Endodermal cell (in vitro differentiated cells): Measurements from ENCODE around the gene UMAD1. TPM values are rescaled to one million over a fixed set of nuclear protein-coding genes. Genes with fewer than 3 reads are reported as not detected.

Experiments
- DNase-seq: peaks from one replicate; pipeline ENCODE4 v3.0.0-alpha.2; 2017
- H3K27ac ChIP-seq: 2 replicates; pipeline ENCODE4 v1.5.1; 2013; ENCODE audit warnings: mild to moderate bottlenecking, low read depth, low read length, moderate library complexity
- H3K27me3 ChIP-seq: 2 replicates; pipeline ENCODE4 v1.6.1; 2013; ENCODE audit warnings: mild to moderate bottlenecking, low read length, moderate library complexity; ENCODE audit not compliant: insufficient read depth, control insufficient read depth, poor library complexity, severe bottlenecking
- H3K36me3 ChIP-seq: 2 replicates; pipeline ENCODE4 v1.7.0; 2013; ENCODE audit warnings: mild to moderate bottlenecking, low read length, moderate library complexity; ENCODE audit not compliant: control insufficient read depth, insufficient read depth
- H3K4me1 ChIP-seq: one replicate; pipeline ENCODE4 v1.7.0; 2013; ENCODE audit warnings: low read length; ENCODE audit not compliant: control insufficient read depth, insufficient read depth
- H3K4me3 ChIP-seq: 2 replicates; pipeline ENCODE4 v1.5.1; 2013; ENCODE audit warnings: mild to moderate bottlenecking, low read length, moderate library complexity
- H3K9ac ChIP-seq: 2 replicates; pipeline ENCODE4 v1.6.1; 2013; ENCODE audit warnings: mild to moderate bottlenecking, low read length, moderate library complexity; ENCODE audit not compliant: poor library complexity, severe bottlenecking; ENCODE audit errors: extremely low read depth
- H3K9me3 ChIP-seq: 2 replicates; pipeline ENCODE4 v1.6.1; 2013; ENCODE audit warnings: mild to moderate bottlenecking, low read length, moderate library complexity; ENCODE audit not compliant: control insufficient read depth
- H3K27ac Mint-ChIP-seq: 2 replicates; pipeline ENCODE4 v1.8.0; 2020; ENCODE audit warnings: mixed read lengths
- H3K27me3 Mint-ChIP-seq: 2 replicates; pipeline ENCODE4 v1.8.0; 2021; ENCODE audit warnings: mild to moderate bottlenecking, mixed read lengths; ENCODE audit not compliant: insufficient read depth
- H3K36me3 Mint-ChIP-seq: 2 replicates; pipeline ENCODE4 v1.8.0; 2020; ENCODE audit warnings: low read depth, mixed read lengths
- H3K4me1 Mint-ChIP-seq: 2 replicates; pipeline ENCODE4 v1.8.0; 2020; ENCODE audit warnings: mixed read lengths
- H3K4me3 Mint-ChIP-seq: 2 replicates; pipeline ENCODE4 v1.8.0; 2020; ENCODE audit warnings: mild to moderate bottlenecking, moderate library complexity, mixed read lengths
- H3K9me3 Mint-ChIP-seq: 2 replicates; pipeline ENCODE4 v1.8.0; 2020; ENCODE audit warnings: mild to moderate bottlenecking, mixed read lengths
- CTCF ChIP-seq: fragments of 200-600 bp; sonication (generic); conservative IDR thresholded peaks from 2 replicates; pipeline ENCODE4 v1.5.0; 2021; ENCODE audit warnings: antibody characterized with exemption, mild to moderate bottlenecking
- WGBS, 2 experiments: methylation state at CpG; one replicate each; pipeline versions ENCODE4 v1.1.5 to v1.1.7; 2013; ENCODE audit warnings: missing lambda C conversion rate in 2 of 2, mixed read lengths in 1 of 2; ENCODE audit not compliant: insufficient coverage in 1 of 2, insufficient read length in 1 of 2; 5-methylcytosine and 5-hydroxymethylcytosine counted together
- total RNA-seq, 2 donors: library from RNA; stranded (reverse); fragmentation: NEBNext Ultra II Directional in 1 of 2; extraction: Animal tissue kit (Norgen Biotek cat#: 25700) in 1 of 2; gene quantifications; 2 replicates in 1 of 2; 3 replicates in 1 of 2; pipeline ENCODE4 v1.2.1, GENCODE V29; 2021

The UMAD1 gene
- total RNA-seq, 2 donors from 2014 or later = 9.7 to 10.3 TPM

GRCh38 chr7:7742223-7742622 is 101.7 kb downstream of the UMAD1 start:
- no peaks in the 10 kb centered on the region for H3K9me3 Mint-ChIP-seq
- H3K4me1 Mint-ChIP-seq = peaks cover 10% of the 10 kb centered on the region
- WGBS, 2 experiments = 93% methylated on average over 12 of the region's 12 CpGs; no CpG with 5 or more reads in 1 of the 2 experiments
- no peaks in the 10 kb centered on the region for H3K36me3 Mint-ChIP-seq
- Histone ChIP-seq H3K9ac (no peak overlapping the region), H3K4me3 (no peak overlapping the region), H3K27ac (no peak overlapping the region), H3K4me1 (peaks cover 4% of the 10 kb centered on the region), H3K36me3 (no peaks in the 10 kb centered on the region), H3K27me3 (no peaks in the 10 kb centered on the region), H3K9me3 (no peaks in the 10 kb centered on the region)
- peak; percentile 49 for DNase-seq
- H3K4me3 Mint-ChIP-seq = no peak overlapping the region
- H3K27me3 Mint-ChIP-seq = no peaks in the 10 kb centered on the region
- TF ChIP-seq CTCF = peak; percentile 30
- peak overlapping the region; percentile 12 for H3K27ac Mint-ChIP-seq

- 93 to 94% methylated on average over 4 of the region's 4 CpGs for WGBS, 2 experiments
- Histone ChIP-seq H3K9me3 (no peaks in the 10 kb centered on the region), H3K36me3 (no peaks in the 10 kb centered on the region), H3K27ac (no peak overlapping the region), H3K4me1 (peaks cover 3% of the 10 kb centered on the region), H3K4me3 (no peak overlapping the region), H3K9ac (no peak overlapping the region), H3K27me3 (no peaks in the 10 kb centered on the region)
- Mint-ChIP-seq H3K36me3 (no peaks in the 10 kb centered on the region), H3K27me3 (no peaks in the 10 kb centered on the region), H3K9me3 (no peaks in the 10 kb centered on the region), H3K27ac (no peak overlapping the region), H3K4me3 (no peak overlapping the region), H3K4me1 (peaks cover 9% of the 10 kb centered on the region)
- no peak for TF ChIP-seq CTCF
- DNase-seq = no peak
Measured at GRCh38 chr7:7745258-7745657, 104.7 kb downstream of the UMAD1 start.

- Mint-ChIP-seq H3K36me3 (no peaks in the 10 kb centered on the region), H3K4me1 (peaks cover 9% of the 10 kb centered on the region), H3K4me3 (no peak overlapping the region), H3K27ac (no peak overlapping the region), H3K9me3 (no peaks in the 10 kb centered on the region), H3K27me3 (no peaks in the 10 kb centered on the region)
- no peak for DNase-seq
- Histone ChIP-seq H3K9me3 (no peaks in the 10 kb centered on the region), H3K9ac (no peak overlapping the region), H3K36me3 (no peaks in the 10 kb centered on the region), H3K4me1 (peaks cover 3% of the 10 kb centered on the region), H3K27ac (no peak overlapping the region), H3K27me3 (no peaks in the 10 kb centered on the region), H3K4me3 (no peak overlapping the region)
- 95 to 100% methylated on average over 1 to 4 of the region's 4 CpGs for WGBS, 2 experiments
- TF ChIP-seq CTCF = no peak
Measured at GRCh38 chr7:7745966-7746365, 105.4 kb downstream of the UMAD1 start.
